Prostate gland (tissue), 2 donors: ENCODE measurements around the gene PPP1R12C. TPM values are rescaled to one million over a fixed set of nuclear protein-coding genes. Genes with fewer than 3 reads are reported as not detected.

Source experiments
- DNase-seq: peaks from one replicate; pipeline ENCODE4 v3.0.0-alpha.2; 2019; ENCODE audit warnings: low spot score
- H3K27ac ChIP-seq, 2 donors: fragments of 200-600 bp; sonication (generic); 2 replicates each; pipeline ENCODE4 v1.5.1; 2017 to 2019
- H3K27me3 ChIP-seq: fragments of 200-600 bp; sonication (generic); replicated peaks from 2 replicates; pipeline ENCODE4 v1.5.1; 2019; ENCODE audit not compliant: insufficient read depth
- H3K36me3 ChIP-seq, 2 donors: fragments of 200-600 bp; sonication (generic); 1 replicate in 1 of 2; 2 replicates in 1 of 2; pipeline versions ENCODE4 v1.5.1 to v1.8.1; 2017 to 2019
- H3K4me1 ChIP-seq: fragments of 200-600 bp; sonication (generic); replicated peaks from 2 replicates; pipeline ENCODE4 v1.5.1; 2019
- H3K4me3 ChIP-seq, 2 donors: fragments of 200-600 bp; sonication (generic); 2 replicates each; pipeline ENCODE4 v1.5.1; 2017 to 2019
- H3K9me3 ChIP-seq: fragments of 200-600 bp; sonication (generic); 2 replicates; pipeline ENCODE4 v1.5.1; 2017
- CTCF ChIP-seq, 4 experiments: fragments of 200-600 bp in 2 of 4; fragments of 450-650 bp in 2 of 4; sonication (generic) in 2 of 4; IDR thresholded peaks; 1 replicate in 3 of 4; 2 replicates in 1 of 4; pipeline ENCODE4 v1.5.1; 2016 to 2019; ENCODE audit warnings: antibody characterized with exemption in 4 of 4, mild to moderate bottlenecking in 2 of 4, moderate library complexity in 2 of 4
- POLR2A ChIP-seq: fragments of 450-650 bp; IDR thresholded peaks from one replicate; pipeline ENCODE4 v1.6.1; 2016; ENCODE audit warnings: antibody characterized with exemption, mild to moderate bottlenecking
- POLR2AphosphoS5 ChIP-seq: sonication (generic); formaldehyde crosslinking; IDR thresholded peaks from one replicate; pipeline ENCODE4 v1.6.1; 2017; ENCODE audit warnings: antibody characterized with exemption
- WGBS: methylation state at CpG from one replicate; pipeline ENCODE4 v1.1.5; 2018; 5-methylcytosine and 5-hydroxymethylcytosine counted together
- intact Hi-C: fragments of 100-400 bp; cut with DNase I; formaldehyde crosslinking; loops from one replicate; pipeline ENCODE4 v1.14.2; 2022
- total RNA-seq, 2 donors: library from RNA; depleted of rRNA; stranded (reverse); fragments of >200 nt; gene quantifications; one replicate each; pipeline ENCODE4 v1.1.0, GENCODE V29; 2016

Gene PPP1R12C
- total RNA-seq, 2 donors from 2014 or later = 67.8 to 164 TPM

- DNase-seq = no peak
- intact Hi-C loops = no loop called here
- Histone ChIP-seq H3K36me3 (no peaks in the 10 kb centered on the region), H3K9me3 (no peaks in the 10 kb centered on the region), H3K4me3 (no peak within 1 kb of the TSS), H3K27ac (no peak within 1 kb of the TSS), H3K4me1 (peaks cover 4% of the 10 kb centered on the region), H3K27me3 (peaks cover 20% of the 10 kb centered on the region)
- TF ChIP-seq POLR2AphosphoS5 = no peak
- no peak for TF ChIP-seq CTCF (IDR thresholded peaks at IDR 0.05)
- no peak for TF ChIP-seq POLR2A
- WGBS = 14% methylated on average over 18 of the region's 18 CpGs
Measured at GRCh38 chr19:55149078-55150003, 31.9 kb upstream of the PPP1R12C start, which contains the start of gene TNNT1. Gene TNNT1, minus strand, starts transcription at chr19:55149206. Its CDS starts 2,049 bp downstream, at chr19:55147157.

- Histone ChIP-seq H3K27me3 (peaks cover 29% of the 10 kb centered on the region), H3K9me3 (no peaks in the 10 kb centered on the region), H3K4me1 (peaks cover 4% of the 10 kb centered on the region), H3K27ac (no peak overlapping the region), H3K36me3 (no peaks in the 10 kb centered on the region), H3K4me3 (no peak overlapping the region)
- no peak for DNase-seq
- intact Hi-C loops = no loop called here
- WGBS = 23% methylated on average over 8 of the region's 9 CpGs
- no peak for TF ChIP-seq CTCF (IDR thresholded peaks at IDR 0.05)
- TF ChIP-seq POLR2A = no peak
- no peak for TF ChIP-seq POLR2AphosphoS5
Measured at GRCh38 chr19:55147545-55148251, 30.3 kb upstream of the PPP1R12C start.

GRCh38 chr19:55146705-55147273, 29.4 kb upstream of the PPP1R12C start:
- no peak for DNase-seq
- intact Hi-C loops = no loop called here
- TF ChIP-seq POLR2A = no peak
- Histone ChIP-seq H3K36me3 (no peaks in the 10 kb centered on the region), H3K4me1 (peaks cover 4% of the 10 kb centered on the region), H3K9me3 (no peaks in the 10 kb centered on the region), H3K27ac (no peak overlapping the region), H3K27me3 (peaks cover 37% of the 10 kb centered on the region), H3K4me3 (no peak overlapping the region)
- WGBS = 3% methylated on average over 24 of the region's 27 CpGs

GRCh38 chr19:55146078-55146704, 28.8 kb upstream of the PPP1R12C start:
- intact Hi-C loops = no loop called here

More at GRCh38 chr19:55146078-55146704, 28.8 kb upstream of the PPP1R12C start:
- no peak for DNase-seq
- no peaks in the 10 kb centered on the region for H3K9me3 ChIP-seq
- WGBS = 2% methylated on average over 40 of the region's 41 CpGs
- no peak overlapping the region for H3K27ac ChIP-seq
- H3K4me3 ChIP-seq = no peak overlapping the region
- no peak for TF ChIP-seq CTCF (IDR thresholded peaks at IDR 0.05)
- TF ChIP-seq POLR2AphosphoS5 = no peak
- TF ChIP-seq POLR2A = no peak
- peaks cover 40% of the 10 kb centered on the region for H3K27me3 ChIP-seq
- H3K4me1 ChIP-seq = peaks cover 4% of the 10 kb centered on the region
- no peaks in the 10 kb centered on the region for H3K36me3 ChIP-seq
